ENCODE results near the gene TXNIP.

Gene TXNIP

GRCh38 chr1:146012703-146013558 is 16.6 kb upstream of the TXNIP start:
- DNase-seq (ENCODE audit: low spot score), result peak; percentile 78

DNA sequence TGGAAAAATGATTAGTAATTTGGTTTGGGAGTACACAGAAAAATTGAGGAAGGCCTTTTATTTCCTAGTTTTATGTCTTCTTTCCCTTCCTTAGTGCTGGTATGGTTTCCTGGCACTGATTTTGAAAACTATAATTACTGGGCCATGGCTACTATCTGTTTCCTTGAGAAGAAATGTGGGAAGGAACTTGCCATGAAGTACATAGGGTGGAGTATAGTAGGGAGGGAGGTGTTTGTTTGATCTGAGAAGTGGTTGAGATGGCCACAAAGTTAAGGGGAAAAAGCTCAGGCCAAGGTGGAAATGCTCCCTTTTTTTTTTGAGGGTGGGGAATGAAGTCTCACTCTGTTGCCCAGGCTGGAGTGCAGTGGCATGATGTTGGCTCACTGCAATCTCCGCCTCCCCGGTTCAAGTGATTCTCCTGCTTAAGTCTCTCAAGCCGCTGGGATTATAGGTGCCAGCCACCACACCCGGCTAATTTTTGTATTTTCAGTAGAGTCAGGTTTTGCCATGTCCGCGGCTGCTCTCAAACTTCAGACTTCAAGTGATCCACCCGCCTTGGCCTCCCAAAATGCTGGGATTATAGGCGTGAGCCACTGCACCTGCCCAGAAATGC is 13.9 kb upstream of the TXNIP start:
- DNase-seq (ENCODE audit: low spot score), result no peak

- DNase-seq (ENCODE audit: low spot score), result no peak
Measured at GRCh38 chr1:146007489-146008133, 11.2 kb upstream of the TXNIP start.

DNA sequence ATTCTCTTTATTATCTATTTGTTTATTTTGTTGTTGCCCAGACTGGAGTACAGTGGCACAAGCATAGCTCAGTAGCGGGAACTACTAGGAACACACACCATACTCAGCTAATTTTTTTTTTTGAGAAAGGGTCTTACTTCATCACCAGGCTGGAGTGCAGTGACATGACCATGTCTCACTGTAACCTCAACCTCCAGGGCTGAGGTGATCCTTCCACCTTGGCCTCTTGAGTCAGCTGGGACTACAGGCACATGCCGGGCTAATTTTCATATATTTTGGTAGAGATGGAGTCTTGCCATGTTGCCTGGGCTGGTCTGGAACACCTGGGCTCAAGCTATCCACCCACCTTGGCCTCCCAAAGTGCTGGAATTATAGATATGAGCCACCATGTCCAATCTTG is 5.3 kb upstream of the TXNIP start:
- no peak for DNase-seq (ENCODE audit: low spot score)

DNA sequence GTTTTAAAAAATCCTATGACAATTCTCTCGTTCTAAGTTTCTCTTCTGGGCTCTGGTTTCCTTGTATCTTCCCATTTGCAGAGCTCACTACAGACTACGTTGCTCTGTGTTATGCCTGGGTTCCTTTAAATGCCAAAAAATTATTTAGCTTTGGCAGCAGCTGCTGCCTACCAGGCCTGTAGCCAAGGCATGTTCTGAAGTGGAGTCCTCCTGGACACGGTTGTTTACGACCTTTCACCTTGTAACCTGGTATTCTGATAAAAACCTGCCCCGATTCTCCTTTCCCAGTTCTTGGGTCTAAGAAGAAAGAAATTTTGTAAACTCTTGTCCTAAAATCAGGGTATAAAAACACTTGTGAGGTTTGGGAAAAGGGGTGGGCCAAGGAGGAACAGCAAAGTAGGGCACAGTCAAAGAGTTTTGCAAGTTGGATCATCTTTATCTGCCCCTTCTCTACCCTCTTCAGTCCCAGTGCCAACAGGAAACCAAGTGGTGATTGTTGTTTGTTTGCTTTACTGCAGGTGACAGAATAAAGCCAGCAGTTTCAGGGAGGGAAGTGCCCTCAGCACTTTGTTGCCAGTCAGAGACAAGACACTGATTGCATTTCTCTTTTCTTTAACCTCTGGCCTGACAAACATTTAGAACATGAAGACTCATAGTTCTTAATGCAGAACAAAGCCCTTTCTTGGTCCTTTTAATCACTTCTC is 3.1 kb upstream of the TXNIP start:
- no peak for DNase-seq (ENCODE audit: low spot score)

- no peak for DNase-seq (ENCODE audit: low spot score)
Measured at GRCh38 chr1:145997718-145998023, 1.3 kb upstream of the TXNIP start.

DNA sequence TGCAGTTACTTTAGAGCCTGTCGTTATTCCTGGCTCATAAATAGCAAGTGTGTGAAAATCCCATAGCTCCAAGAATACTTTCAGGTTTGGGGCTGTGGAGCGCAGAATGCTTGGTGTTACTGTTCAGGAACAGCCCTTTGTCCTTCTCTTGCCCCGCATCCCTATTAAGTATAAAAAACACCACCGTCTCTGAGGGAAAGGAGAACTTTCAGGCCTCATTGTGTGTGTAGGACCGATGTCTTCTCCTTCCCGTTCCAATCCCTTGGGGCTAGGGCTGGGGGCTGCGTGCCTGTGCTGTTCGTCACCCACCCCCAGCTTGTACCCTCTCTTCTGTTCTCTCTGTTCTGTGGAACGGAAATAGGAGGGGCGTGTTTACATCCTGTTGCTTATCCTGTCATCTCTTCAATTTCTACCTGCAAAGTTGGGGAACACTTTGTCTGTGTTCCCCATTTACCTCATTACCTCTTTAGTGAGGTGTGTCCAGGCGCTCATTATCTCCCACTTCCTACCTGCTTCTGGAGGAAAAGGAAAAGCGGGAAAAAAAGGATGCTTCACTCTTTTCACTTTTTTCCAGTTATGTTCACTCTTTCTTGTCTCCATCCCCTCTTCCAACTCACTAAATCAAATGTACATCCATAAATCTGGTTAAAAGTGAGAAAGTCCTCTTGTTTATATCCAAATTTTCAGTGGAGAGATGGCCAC is 788 bp upstream of the TXNIP start:
- no peak for DNase-seq (ENCODE audit: low spot score)

GRCh38 chr1:145995964-145996432 is 381 bp downstream of the TXNIP start:
- no peak for DNase-seq (ENCODE audit: low spot score)

DNA sequence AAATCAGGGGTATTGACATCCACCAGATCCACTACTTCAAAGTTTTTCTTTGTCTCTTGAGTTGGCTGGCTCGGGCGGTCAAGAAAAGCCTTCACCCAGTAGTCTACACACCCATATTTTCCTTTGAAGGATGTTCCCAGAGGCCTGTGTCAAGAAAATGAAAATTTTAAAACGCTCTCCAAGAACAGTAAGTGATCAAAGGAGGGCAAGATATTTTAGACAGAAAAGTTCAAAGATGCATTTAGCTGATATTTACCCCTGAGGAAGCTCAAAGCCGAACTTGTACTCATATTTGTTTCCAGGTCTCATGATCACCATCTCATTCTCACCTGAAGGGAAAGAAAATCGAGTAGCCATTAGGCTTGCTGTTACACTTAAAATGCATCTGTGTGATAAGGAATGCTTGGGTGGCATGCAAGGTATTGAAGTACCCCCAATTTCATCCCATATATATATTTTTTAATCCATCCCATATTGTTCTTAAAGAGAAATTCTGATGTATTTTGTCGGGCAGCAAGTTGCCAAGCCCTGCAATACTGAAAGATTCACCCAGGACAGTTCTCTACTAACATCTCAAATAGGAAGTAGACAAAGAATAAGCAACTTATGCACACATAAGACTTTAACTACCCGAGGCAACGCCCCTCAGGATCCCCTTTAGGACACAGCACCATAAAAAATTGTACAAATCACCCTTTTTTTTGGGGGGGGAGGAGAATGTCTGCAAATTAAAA is 1.1 kb downstream of the TXNIP start:
- no peak for DNase-seq (ENCODE audit: low spot score)

DNA sequence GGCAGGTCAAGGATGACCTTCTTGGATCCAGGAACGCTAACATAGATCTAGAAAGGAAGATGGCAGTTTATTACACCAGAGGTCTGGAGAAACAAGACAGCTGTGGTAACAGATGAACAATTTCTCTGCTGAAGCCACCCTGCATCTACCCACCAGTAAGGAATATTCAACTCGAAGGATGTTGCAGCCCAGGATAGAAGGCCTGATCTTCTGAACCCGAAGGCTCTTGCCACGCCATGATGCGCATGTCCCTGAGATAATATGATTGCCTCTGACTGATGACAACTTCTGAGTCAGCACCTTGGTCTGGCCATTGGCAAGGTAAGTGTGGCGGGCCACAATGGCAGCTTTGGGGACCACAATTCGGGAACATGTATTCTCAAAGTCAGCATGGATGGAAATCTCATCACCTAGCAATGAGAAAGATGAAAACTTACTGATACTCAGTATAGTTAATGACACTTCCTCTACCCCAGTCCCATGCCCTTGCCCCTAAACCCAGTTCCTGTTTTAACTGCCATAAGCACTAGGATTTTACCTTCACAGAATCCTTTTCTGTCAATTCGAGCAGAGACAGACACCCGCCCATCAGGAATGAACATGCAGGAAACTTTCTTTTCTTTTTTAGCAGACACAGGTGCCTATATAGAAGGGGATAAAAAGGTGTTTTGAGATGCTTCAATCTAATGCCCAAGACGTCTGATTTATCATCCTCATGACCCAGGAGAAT is 1.8 kb downstream of the TXNIP start:
- DNase-seq (ENCODE audit: low spot score), result no peak

DNA sequence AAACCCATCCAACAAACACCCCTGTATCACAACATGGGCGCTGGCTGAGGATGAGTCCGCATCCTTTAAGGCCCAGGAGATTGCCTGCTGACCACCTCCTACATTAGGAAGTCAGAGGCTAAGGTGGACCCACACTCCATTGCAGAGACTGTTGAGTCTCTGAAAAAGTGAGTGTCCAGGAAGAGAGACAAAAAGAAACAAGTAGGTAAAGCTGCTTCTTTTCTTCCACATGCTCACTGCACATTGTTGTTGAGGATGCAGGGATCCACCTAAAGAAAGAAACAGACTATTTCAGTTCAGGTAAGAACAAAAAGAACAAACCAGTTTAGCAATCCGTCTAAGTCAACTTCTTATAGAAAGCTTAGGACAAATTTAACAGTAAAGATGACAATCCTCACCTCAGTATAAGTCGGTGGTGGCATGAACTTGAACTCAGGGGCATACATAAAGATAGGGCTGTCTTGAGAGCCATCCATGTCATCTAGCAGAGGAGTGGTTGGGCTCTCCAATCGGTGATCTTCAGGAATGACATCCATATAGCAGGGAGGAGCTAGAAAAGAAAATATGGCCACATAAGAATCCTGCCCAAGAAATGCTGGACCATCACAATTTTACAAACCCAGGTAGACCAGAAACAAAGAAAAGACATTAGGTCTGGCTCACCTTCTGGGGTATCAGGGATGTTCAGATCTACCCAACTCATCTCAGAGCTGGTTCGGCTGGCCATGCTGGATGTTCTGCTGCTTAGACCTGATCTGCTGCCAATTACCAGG is 2.6 kb downstream of the TXNIP start:
- DNase-seq (ENCODE audit: low spot score), result no peak

DNA sequence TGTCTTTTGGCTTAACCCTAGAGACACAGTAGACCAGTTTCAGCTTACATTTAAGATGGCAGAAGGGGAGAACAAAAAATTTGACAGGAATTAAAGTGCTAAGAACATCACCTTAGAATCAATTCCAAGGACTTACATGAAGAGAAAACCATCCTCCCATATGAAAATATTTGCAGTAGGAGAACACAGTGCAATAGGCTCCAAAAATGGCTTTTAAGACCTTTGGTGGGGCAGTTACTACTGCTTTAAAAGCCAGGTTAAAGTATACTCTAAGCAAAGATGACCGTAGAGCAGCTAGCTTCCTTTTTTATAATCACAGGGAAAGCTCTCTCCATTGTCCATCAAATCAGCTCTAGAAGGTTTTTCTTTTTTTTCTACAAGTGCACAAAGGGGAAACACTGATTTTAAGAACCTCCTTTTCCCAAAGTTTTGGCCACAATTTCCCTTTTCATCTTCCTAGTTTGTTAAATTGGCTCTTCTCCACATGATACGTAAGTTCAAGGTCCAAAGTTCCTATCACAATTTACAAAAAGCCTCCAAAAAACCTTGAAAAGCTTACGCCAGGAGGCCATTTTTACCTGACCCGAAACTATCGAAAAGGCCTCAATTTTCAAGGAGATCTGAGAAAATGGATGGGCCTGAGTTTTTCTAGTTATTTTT is 3.3 kb downstream of the TXNIP start:
- DNase-seq (ENCODE audit: low spot score), result no peak

DNA sequence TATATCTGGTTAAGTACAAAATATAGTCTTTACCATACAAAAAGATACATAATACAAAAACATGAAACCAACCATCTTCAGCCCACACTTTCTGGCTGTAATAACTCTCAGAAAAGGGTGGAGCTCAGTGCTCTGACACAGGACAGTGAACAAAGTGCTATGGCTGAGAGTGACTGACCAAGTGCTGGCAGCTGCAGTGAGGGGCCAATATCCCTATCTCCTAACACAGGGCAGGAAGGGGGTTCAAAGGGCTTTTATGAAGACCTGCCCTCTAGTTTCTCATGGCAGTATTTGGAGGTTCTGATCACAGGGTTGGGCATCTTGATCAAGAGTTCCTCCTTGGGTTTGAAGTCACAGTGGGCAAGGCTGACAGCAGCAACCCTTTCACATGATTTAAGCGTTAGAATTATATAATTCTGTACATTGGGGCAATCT is 3.9 kb downstream of the TXNIP start:
- DNase-seq (ENCODE audit: low spot score), result no peak

- DNase-seq (ENCODE audit: low spot score), result no peak
Measured at GRCh38 chr1:145991735-145992412, 4.5 kb downstream of the TXNIP start.

- no peak for DNase-seq (ENCODE audit: low spot score)
Measured at GRCh38 chr1:145990249-145990855, 6.0 kb downstream of the TXNIP start.

GRCh38 chr1:145988773-145989172 is 7.6 kb downstream of the TXNIP start:
- DNase-seq (ENCODE audit: low spot score), result no peak

GRCh38 chr1:145987926-145988325 is 8.5 kb downstream of the TXNIP start:
- no peak for DNase-seq (ENCODE audit: low spot score)

DNA sequence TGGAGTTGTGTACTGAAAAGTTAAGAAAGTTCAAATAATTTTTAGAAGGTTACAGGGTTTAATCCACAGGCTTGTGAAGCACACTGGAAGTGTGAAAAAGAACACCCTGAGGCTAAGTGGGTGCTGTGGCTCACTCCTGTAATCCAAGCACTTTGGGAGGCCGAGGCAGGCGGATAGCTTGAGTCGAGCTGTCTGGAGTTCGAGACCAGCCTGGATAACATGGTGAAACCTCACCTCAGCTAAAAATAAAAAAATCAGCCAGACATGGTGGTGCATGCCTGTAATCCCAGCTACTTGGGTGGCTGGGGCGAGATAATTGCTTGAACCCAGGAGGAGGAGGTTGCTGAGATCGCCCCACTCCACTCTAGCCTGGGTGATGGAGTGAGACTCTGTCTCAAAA is 9.8 kb downstream of the TXNIP start:
- no peak for DNase-seq (ENCODE audit: low spot score)

All from AG08396 (cell line).